GM12878 (cell line): ENCODE measurements around the gene S100A8. TPM values are rescaled to one million over a fixed set of nuclear protein-coding genes. Genes with fewer than 3 reads are reported as not detected.

Source experiments
- ATAC-seq: fragments of 200-7000 bp; cut with Tn5 transposase; 3 replicates; pipeline ENCODE4 v1.9.1; 2020; ENCODE audit warnings: mild to moderate bottlenecking, moderate library complexity
- BruUV-seq: library from RNA; stranded (reverse); fragments of 400-500 nt; replicated peaks from 2 replicates; lab custom pipeline; 2021; lab: Mats Ljungman, UMichigan
- CTCF ChIA-PET: fragments of 300-600 bp; sonication (Branson Sonifier 250); formaldehyde crosslinking; extraction: SDS; loops from one replicate; lab custom pipeline; 2021; ENCODE audit warnings: inconsistent platforms; lab: Yijun Ruan, JAX
- POLR2A ChIA-PET: fragments of 350-600 bp; formaldehyde crosslinking; extraction: SDS; loops from one replicate; lab custom pipeline; 2021; ENCODE audit warnings: inconsistent platforms; lab: Charles Lee
- RAD21 ChIA-PET: fragments of 300-600 bp; sonication (Branson Sonifier 250); formaldehyde crosslinking; loops from one replicate; lab custom pipeline; 2023; ENCODE audit warnings: antibody characterized with exemption; ENCODE audit not compliant: unreplicated experiment; lab: Charles Lee
- SMC1A ChIA-PET: fragments of 300-600 bp; sonication (Branson Sonifier 250); formaldehyde crosslinking; loops from one replicate; lab custom pipeline; 2023; ENCODE audit not compliant: unreplicated experiment, uncharacterized antibody; lab: Charles Lee
- DNase-seq: peaks from one replicate; pipeline ENCODE4 v3.0.0-alpha.2; 2011; ENCODE audit warnings: low read depth, low spot score
- FAIRE-seq: peaks from 3 replicates; lab custom pipeline; 2011; peaks lifted over from hg19 to GRCh38; lab: Jason Lieb, UNC
- H2AFZ ChIP-seq: 2 replicates; pipeline ENCODE4 v1.6.0; 2011; ENCODE audit warnings: low read depth, low read length, control low read depth; ENCODE audit not compliant: control insufficient read depth
- H3K27ac ChIP-seq: 2 replicates; pipeline ENCODE4 v1.5.1; 2011; ENCODE audit warnings: control low read depth; ENCODE audit not compliant: control insufficient read depth, insufficient read depth
- H3K27me3 ChIP-seq, 2 experiments: replicated peaks in 1 of 2; 2 replicates each; pipeline versions ENCODE4 v1.6.0 to v1.6.1; 2011; ENCODE audit warnings: low read length in 1 of 2; ENCODE audit not compliant: control insufficient read depth in 2 of 2, insufficient read depth in 2 of 2
- H3K36me3 ChIP-seq, 2 experiments: 2 replicates each; pipeline ENCODE4 v1.5.1; 2011; ENCODE audit warnings: low read length in 1 of 2; ENCODE audit not compliant: control insufficient read depth in 2 of 2, insufficient read depth in 2 of 2
- H3K4me1 ChIP-seq: 2 replicates; pipeline ENCODE4 v1.6.1; 2011; ENCODE audit warnings: mild to moderate bottlenecking, low read length, moderate library complexity, mixed read lengths; ENCODE audit not compliant: control insufficient read depth, insufficient read depth
- H3K4me2 ChIP-seq: 2 replicates; pipeline ENCODE4 v1.6.0; 2011; ENCODE audit warnings: control low read depth; ENCODE audit not compliant: control insufficient read depth, insufficient read depth
- H3K4me3 ChIP-seq: fragments of 200-600 bp; sonication (generic); 2 replicates; pipeline ENCODE4 v1.5.1; 2016
- H3K79me2 ChIP-seq: 2 replicates; pipeline ENCODE4 v1.6.0; 2011; ENCODE audit warnings: low read length; ENCODE audit not compliant: control insufficient read depth, insufficient read depth
- H3K9ac ChIP-seq: 2 replicates; pipeline ENCODE4 v1.8.0; 2011; ENCODE audit warnings: low read length, control low read depth, mixed read lengths; ENCODE audit not compliant: control insufficient read depth, insufficient read depth
- H3K9me3 ChIP-seq: replicated peaks from 3 replicates; pipeline ENCODE4 v1.5.1; 2011; ENCODE audit warnings: mild to moderate bottlenecking, low read length; ENCODE audit not compliant: control insufficient read depth, insufficient read depth
- H4K20me1 ChIP-seq: 2 replicates; pipeline ENCODE4 v1.6.0; 2011; ENCODE audit not compliant: control insufficient read depth, insufficient read depth
- BMI1 ChIP-seq: fragments of 450-650 bp; IDR thresholded peaks from 2 replicates; pipeline ENCODE4 v1.6.1; 2016; ENCODE audit warnings: mild to moderate bottlenecking, moderate library complexity, borderline replicate concordance
- E2F4 ChIP-seq: IDR thresholded peaks from 2 replicates; pipeline ENCODE4 v1.6.1; 2012; ENCODE audit warnings: low read depth, low read length, improper control_type of control experiment
- HDGF ChIP-seq: fragments of 450-650 bp; IDR thresholded peaks from 2 replicates; pipeline ENCODE4 v1.6.1; 2016; ENCODE audit warnings: antibody characterized with exemption
- KDM1A ChIP-seq: fragments of 200-600 bp; sonication (generic); IDR thresholded peaks from 2 replicates; pipeline ENCODE4 v1.6.1; 2016; ENCODE audit warnings: borderline replicate concordance
- MYC ChIP-seq: IDR thresholded peaks from 2 replicates; pipeline ENCODE4 v1.6.1; 2011; ENCODE audit warnings: mild to moderate bottlenecking, low read length, moderate library complexity, inconsistent platforms; ENCODE audit not compliant: insufficient read depth, insufficient replicate concordance, insufficient read length, severe bottlenecking
- NFYB ChIP-seq: IDR thresholded peaks from 2 replicates; pipeline ENCODE4 v1.6.1; 2011; ENCODE audit warnings: low read depth, mild to moderate bottlenecking, low read length, improper control_type of control experiment, moderate library complexity; ENCODE audit not compliant: insufficient read depth
- NR2F1 ChIP-seq: fragments of 450-650 bp; conservative IDR thresholded peaks from 2 replicates; pipeline ENCODE4 v1.6.1; 2017; ENCODE audit warnings: mild to moderate bottlenecking
- POLR2A ChIP-seq: IDR thresholded peaks from 2 replicates; pipeline ENCODE4 v1.6.1; 2011; ENCODE audit warnings: low read depth, mild to moderate bottlenecking, low read length
- POLR2AphosphoS2 ChIP-seq: IDR thresholded peaks from 2 replicates; pipeline ENCODE4 v1.6.1; 2011; ENCODE audit warnings: low read depth, mild to moderate bottlenecking, low read length, improper control_type of control experiment, moderate library complexity
- RBBP5 ChIP-seq: fragments of 200-600 bp; sonication (generic); conservative IDR thresholded peaks from 2 replicates; pipeline ENCODE4 v1.6.1; 2016
- RELA ChIP-seq: fragments of 450-650 bp; IDR thresholded peaks from 2 replicates; pipeline ENCODE4 v1.8.0; 2014; ENCODE audit warnings: borderline replicate concordance; ENCODE audit not compliant: partially characterized antibody
- SIX5 ChIP-seq: IDR thresholded peaks from 2 replicates; pipeline ENCODE4 v1.6.1; 2011; ENCODE audit warnings: mild to moderate bottlenecking, low read depth, low read length, moderate library complexity; ENCODE audit not compliant: severe bottlenecking
- SMARCA5 ChIP-seq: fragments of 450-650 bp; IDR thresholded peaks from 2 replicates; pipeline ENCODE4 v1.6.1; 2017; ENCODE audit warnings: mild to moderate bottlenecking
- SRF ChIP-seq, 2 experiments: IDR thresholded peaks; 2 replicates each; pipeline ENCODE4 v1.6.1; 2011; ENCODE audit warnings: low read depth in 2 of 2, low read length in 2 of 2, mild to moderate bottlenecking in 1 of 2, moderate library complexity in 1 of 2
- STAT3 ChIP-seq: IDR thresholded peaks from 2 replicates; pipeline ENCODE4 v1.6.1; 2011; ENCODE audit warnings: low read depth, low read length, improper control_type of control experiment
- TBL1XR1 ChIP-seq: IDR thresholded peaks from 2 replicates; pipeline ENCODE4 v1.6.1; 2012; ENCODE audit warnings: low read depth, low read length, improper control_type of control experiment
- TCF3 ChIP-seq: IDR thresholded peaks from 2 replicates; pipeline ENCODE4 v1.6.1; 2012; ENCODE audit warnings: low read depth, mild to moderate bottlenecking, low read length, borderline replicate concordance; ENCODE audit not compliant: insufficient read depth
- ZZZ3 ChIP-seq: IDR thresholded peaks from 2 replicates; pipeline ENCODE4 v1.6.1; 2011; ENCODE audit warnings: low read depth; ENCODE audit not compliant: control insufficient read depth, insufficient read length
- WGBS: methylation state at CpG from one replicate; pipeline ENCODE4 v1.1.6; 2016; ENCODE audit warnings: low lambda C conversion rate; ENCODE audit not compliant: insufficient replicate concordance, insufficient coverage; ENCODE audit errors: missing lambda C conversion rate; 5-methylcytosine and 5-hydroxymethylcytosine counted together
- in situ Hi-C: fragments of 300-500 bp; cut with MboI; formaldehyde crosslinking; loops from 9 replicates; pipeline ENCODE4 v1.14.3; 2018; ENCODE audit warnings: mixed read lengths
- intact Hi-C: fragments of 100-400 bp; cut with micrococcal nuclease; formaldehyde crosslinking; loops from one replicate; pipeline ENCODE4 v1.14.2; 2022; ENCODE audit not compliant: unreplicated experiment
- polyA plus RNA-seq, 11 experiments: library from polyadenylated mRNA; depleted of rRNA in 4 of 11; unstranded in 6 of 11; stranded (reverse) in 5 of 11; fragments of >200 nt; fragmentation: Nextera tagmentation in 4 of 11; fragmentation: Illumina TruSeq in 1 of 11; extraction: Ambion mirVana in 4 of 11; extraction: Trizol in 1 of 11; gene quantifications; 1 replicate in 1 of 11; 2 replicates in 10 of 11; pipeline versions ENCODE4 v1.2.1 to v1.2.3, GENCODE V29; 2011 to 2016; ENCODE audit warnings: inconsistent platforms in 2 of 11, missing spikeins in 2 of 11, low read depth in 1 of 11
- total RNA-seq, 4 experiments: library from RNA; depleted of rRNA in 3 of 4; stranded (reverse); fragments of >200 nt in 3 of 4; fragmentation: Illumina TruSeq in 1 of 4; extraction: Trizol in 1 of 4; gene quantifications; 2 replicates each; pipeline versions ENCODE4 v1.2.1 to v1.2.3, GENCODE V29; 2013 to 2021

S100A8 gene
- total and polyA plus RNA-seq, 10 of the 15 experiments (the other 5 are each of a cell fraction or from before 2014, with no cell fraction given), result 0.28 TPM; not detected in 9

GRCh38 chr1:153364766-153365666 is 25.9 kb downstream of the S100A8 start:
- Histone ChIP-seq H3K4me1 (no peaks in the 10 kb centered on the region), H3K9ac (no peak overlapping the region), H3K4me2 (no peak overlapping the region), H4K20me1 (no peaks in the 10 kb centered on the region), H2AFZ (no peak overlapping the region), H3K79me2 (no peaks in the 10 kb centered on the region), H3K27me3 (no peaks in the 10 kb centered on the region), H3K4me3 (no peak overlapping the region), H3K9me3 (no peaks in the 10 kb centered on the region), H3K36me3 (no peaks in the 10 kb centered on the region), H3K27ac (no peak overlapping the region)
- ATAC-seq, result no peak
- TF ChIP-seq POLR2AphosphoS2 (no peak), MYC (no peak), KDM1A (no peak), NR2F1 (no peak), NFYB (no peak), TCF3 (no peak)
- ChIA-PET RAD21 (no interaction called here), SMC1A (interaction anchor here (1.9 kb wide), 1 partner anchor 12 kb away, joined by 5 read pairs; no protein-coding TSS in a partner anchor), POLR2A (no interaction called here), CTCF (interaction anchor here (1.2 to 1.8 kb wide), 3 partner anchors 10 to 53 kb away, joined by 3 read pairs; no protein-coding TSS in a partner anchor)
- no peak for FAIRE-seq
- WGBS, result 19% methylated on average over 12 of the region's 12 CpGs
- intact Hi-C loops, result no loop called here
- DNase-seq, result no peak
- BruUV-seq, result no TSS peak
- in situ Hi-C loops, result no loop called here

- ChIA-PET SMC1A (interaction anchor here (1.9 kb wide), 1 partner anchor 11 kb away, joined by 5 read pairs; no protein-coding TSS in a partner anchor), RAD21 (no interaction called here), POLR2A (no interaction called here), CTCF (interaction anchor here (1.2 to 1.8 kb wide), 2 partner anchors 9 to 52 kb away, joined by 3 read pairs; no protein-coding TSS in a partner anchor)
- Histone ChIP-seq H3K9ac (no peak overlapping the region), H3K79me2 (no peaks in the 10 kb centered on the region), H3K4me2 (no peak overlapping the region), H3K9me3 (no peaks in the 10 kb centered on the region), H3K4me3 (no peak overlapping the region), H2AFZ (no peak overlapping the region), H4K20me1 (no peaks in the 10 kb centered on the region), H3K36me3 (no peaks in the 10 kb centered on the region), H3K27ac (no peak overlapping the region), H3K27me3 (no peaks in the 10 kb centered on the region), H3K4me1 (no peaks in the 10 kb centered on the region)
- no TSS peak for BruUV-seq
- DNase-seq (no peak), FAIRE-seq (no peak), ATAC-seq (no peak)
- TF ChIP-seq STAT3 (no peak), POLR2A (no peak), SRF (IDR thresholded peaks at IDR 0.05; ENCODE audit: low read depth in 2 of 2, low read length in 2 of 2) (no peak), RBBP5 (no peak), HDGF (no peak), SMARCA5 (no peak), RELA (no peak), SIX5 (no peak), BMI1 (no peak), TBL1XR1 (no peak), E2F4 (no peak), ZZZ3 (no peak)
- intact Hi-C loops (no loop called here), in situ Hi-C loops (no loop called here)
These were observed 26.7 kb downstream of the S100A8 start for GRCh38 chr1:153364156-153364555.
